ENCODE measurements around the gene GRID2.

The GRID2 gene

GRCh38 chr4:93777081-93777460 lies 1473.3 kb downstream of the GRID2 start:
- DNase-seq (ENCODE audit: low read depth in 2 of 2, low spot score in 1 of 2), result no peak

- DNase-seq (ENCODE audit: low read depth in 2 of 2, low spot score in 1 of 2), result no peak
These were observed 1475.5 kb downstream of the GRID2 start for GRCh38 chr4:93779228-93779627.

DNA sequence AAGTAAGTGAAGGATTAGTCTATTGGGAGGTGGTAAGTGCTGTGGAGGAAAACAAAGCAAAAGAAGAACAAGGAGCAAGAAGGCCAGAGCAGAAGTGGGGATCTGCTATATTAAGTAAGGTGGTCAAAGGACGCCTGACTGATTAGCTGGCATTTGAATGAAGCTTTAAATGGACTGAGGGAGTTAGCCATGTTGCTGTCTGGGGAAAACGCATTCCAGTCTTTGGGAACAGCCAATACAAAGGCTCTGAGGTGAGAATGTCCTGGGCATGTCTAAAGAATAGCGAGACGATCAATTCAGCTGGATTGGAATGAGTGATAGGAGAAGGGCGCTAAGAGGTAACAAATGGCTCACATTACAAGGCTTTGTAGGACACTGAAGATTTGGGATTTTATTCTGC lies 1476.3 kb downstream of the GRID2 start:
- no peak for DNase-seq (ENCODE audit: low read depth in 2 of 2, low spot score in 1 of 2)

DNA sequence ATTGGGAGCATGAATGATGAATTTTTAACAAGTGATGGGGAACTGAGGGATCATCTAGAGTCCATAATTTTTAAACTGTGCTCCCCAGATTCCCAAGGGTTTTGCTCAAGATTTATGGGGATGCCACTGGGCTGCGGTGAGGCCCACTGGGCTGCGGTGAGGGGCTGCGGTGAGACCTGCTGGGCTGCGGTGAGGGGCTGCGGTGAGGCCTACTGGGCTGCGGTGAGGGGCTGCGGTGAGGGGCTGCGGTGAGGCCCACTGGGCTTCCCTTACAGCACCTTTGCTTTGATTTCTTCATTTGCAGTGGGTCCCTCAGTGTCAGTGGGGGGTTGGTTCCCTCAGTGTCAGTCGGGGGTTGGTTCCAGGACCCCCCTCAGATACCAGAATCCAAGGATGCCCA lies 1477.4 kb downstream of the GRID2 start:
- no peak for DNase-seq (ENCODE audit: low read depth in 2 of 2, low spot score in 1 of 2)

- DNase-seq (ENCODE audit: low read depth in 2 of 2, low spot score in 1 of 2), result no peak
These were observed 1482.4 kb downstream of the GRID2 start for GRCh38 chr4:93786149-93786548.

- no peak for DNase-seq (ENCODE audit: low read depth in 2 of 2, low spot score in 1 of 2)
These were observed 1484.9 kb downstream of the GRID2 start for GRCh38 chr4:93788712-93789111.

DNA sequence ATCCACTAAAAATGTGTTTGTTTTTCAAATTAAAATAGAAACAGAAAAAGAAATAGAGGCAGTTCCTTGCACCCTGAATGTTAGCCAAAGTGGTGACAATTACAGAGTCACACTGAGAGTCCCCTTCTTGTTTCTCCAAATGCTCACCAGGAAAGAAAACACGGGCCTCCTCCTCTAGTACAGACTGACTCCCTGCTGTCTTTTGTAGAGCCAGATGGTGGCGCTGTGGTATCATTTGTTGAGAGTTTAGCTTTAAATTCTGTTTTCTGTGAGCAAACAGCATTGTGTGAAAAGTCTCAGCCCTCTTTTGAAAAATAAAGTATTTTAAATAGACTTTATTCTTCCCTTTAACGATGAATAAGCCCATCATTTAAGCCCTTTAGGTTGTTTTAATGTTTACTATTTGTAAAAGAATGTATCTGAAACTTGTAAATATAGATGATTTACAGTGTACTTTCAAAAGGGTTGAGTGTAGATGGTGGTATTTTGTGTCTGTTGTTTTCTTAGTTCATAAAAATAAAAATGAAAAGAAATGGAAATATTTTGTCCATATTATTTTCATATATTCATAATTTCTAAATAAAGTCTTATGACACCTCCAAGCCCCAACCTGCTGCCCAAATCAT lies 1487.9 kb downstream of the GRID2 start:
- DNase-seq (ENCODE audit: low read depth in 2 of 2, low spot score in 1 of 2), result no peak

DNA sequence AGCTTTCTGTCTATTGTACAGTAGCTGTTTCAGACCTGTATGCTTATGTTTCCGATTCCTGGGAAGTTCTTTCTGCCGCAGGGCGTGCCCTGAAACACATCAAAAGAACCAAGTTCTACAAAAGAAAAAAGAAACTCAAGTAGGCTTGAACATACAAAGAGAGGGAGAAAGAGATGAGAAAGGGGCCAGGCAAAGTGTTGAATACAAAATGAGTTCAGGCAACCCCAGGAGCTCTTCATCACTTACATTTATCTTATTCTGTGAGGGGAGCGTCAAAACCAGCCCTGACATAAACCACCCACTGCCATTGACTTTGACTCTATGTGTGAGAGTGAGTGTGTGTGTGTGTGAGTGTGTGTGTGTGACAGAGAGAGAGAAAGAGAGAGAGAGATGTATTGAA lies 1498.3 kb downstream of the GRID2 start:
- no peak for DNase-seq (ENCODE audit: low read depth in 2 of 2, low spot score in 1 of 2)

DNA sequence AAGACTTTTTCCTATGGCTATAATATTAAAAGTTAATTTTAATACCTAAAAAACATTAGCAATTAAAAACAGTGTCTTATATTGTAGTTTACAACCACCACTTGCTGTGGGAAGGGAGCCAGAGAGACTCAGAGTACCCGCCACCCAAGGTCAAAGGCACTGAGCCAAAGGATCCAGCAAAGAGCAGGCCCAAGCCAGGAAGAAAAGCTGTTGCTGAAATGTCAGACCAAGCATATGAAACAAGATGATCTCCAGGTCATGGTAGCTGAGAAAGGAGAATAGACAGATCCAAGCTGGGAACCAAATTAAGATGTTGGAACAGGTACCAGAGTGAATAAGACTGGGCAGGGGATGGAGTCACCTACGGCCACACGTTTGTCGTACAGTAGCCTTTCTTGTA lies 1506.0 kb downstream of the GRID2 start:
- no peak for DNase-seq (ENCODE audit: low read depth in 2 of 2, low spot score in 1 of 2)

- no peak for DNase-seq (ENCODE audit: low read depth in 2 of 2, low spot score in 1 of 2)
These were observed 1506.7 kb downstream of the GRID2 start for GRCh38 chr4:93810340-93810992.

DNA sequence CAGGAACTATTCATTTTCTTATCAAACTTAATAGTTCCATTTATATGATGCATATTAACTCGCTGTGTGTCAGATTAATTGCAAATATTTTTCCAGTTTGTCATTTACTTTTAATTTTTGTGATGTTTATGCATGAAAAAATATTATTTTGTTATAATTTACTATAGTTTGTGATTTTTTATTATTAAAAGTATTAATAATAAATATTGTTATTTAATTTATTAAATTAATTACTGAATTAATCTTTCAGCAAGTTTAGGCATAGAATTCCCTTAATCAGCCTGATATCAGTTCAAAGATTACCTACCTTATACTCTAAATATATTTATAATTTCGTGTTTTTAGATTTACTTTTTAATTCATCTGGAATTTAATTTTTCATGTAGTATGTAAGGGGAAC lies 1509.3 kb downstream of the GRID2 start:
- DNase-seq (ENCODE audit: low read depth in 2 of 2, low spot score in 1 of 2), result no peak

- no peak for DNase-seq (ENCODE audit: low read depth in 2 of 2, low spot score in 1 of 2)
These were observed 1510.4 kb downstream of the GRID2 start for GRCh38 chr4:93814141-93814540.

- no peak for DNase-seq (ENCODE audit: low read depth in 2 of 2, low spot score in 1 of 2)
These were observed 1511.0 kb downstream of the GRID2 start for GRCh38 chr4:93814722-93815121.

Measured in stimulated activated CD8-positive, alpha-beta memory T cell treated with anti-CD3 and anti-CD28 coated beads, Interleukin-4, amount 100 ng/mL, for 1 hour (primary cell).